Measurements from ENCODE around the gene ZNF561.
A peak's percentile ranks its signal among the peaks of the same experiment; 100 is the strongest.
"Not testable (repeated sequence)": the region's sequence is repeated elsewhere in the genome, so short reads cannot be mapped to it uniquely, and the experiment has no call there.

Gene ZNF561

DNA sequence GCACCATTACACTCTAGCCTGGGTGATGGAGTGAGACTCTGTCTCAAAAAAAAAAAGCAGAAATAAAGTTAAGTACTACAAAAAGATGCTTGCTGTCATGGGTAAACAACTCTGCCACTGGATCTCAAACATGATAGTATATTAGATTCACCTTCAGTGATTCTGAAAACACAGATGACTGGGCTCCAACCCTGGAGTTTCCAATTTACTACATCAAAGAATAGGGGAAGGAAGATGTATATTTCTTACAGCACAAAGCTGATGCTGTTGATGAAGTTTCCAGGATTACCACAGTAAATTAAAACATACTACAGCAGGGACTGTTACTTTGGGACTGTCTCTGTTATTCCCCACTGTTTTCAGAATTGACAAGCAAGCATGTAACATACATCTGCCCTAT lies 5.2 kb downstream of the ZNF561 start:
- TF ChIP-seq, protein P1, sequence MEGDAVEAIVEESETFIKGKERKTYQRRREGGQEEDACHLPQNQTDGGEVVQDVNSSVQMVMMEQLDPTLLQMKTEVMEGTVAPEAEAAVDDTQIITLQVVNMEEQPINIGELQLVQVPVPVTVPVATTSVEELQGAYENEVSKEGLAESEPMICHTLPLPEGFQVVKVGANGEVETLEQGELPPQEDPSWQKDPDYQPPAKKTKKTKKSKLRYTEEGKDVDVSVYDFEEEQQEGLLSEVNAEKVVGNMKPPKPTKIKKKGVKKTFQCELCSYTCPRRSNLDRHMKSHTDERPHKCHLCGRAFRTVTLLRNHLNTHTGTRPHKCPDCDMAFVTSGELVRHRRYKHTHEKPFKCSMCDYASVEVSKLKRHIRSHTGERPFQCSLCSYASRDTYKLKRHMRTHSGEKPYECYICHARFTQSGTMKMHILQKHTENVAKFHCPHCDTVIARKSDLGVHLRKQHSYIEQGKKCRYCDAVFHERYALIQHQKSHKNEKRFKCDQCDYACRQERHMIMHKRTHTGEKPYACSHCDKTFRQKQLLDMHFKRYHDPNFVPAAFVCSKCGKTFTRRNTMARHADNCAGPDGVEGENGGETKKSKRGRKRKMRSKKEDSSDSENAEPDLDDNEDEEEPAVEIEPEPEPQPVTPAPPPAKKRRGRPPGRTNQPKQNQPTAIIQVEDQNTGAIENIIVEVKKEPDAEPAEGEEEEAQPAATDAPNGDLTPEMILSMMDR (IDR thresholded peaks at IDR 0.05; ENCODE audit: control insufficient read depth, extremely low read depth, insufficient read depth) = no peak
- no peak overlapping the region for H3K4me3 ChIP-seq (ENCODE audit: low read depth, low read length)
- no peak for DNase-seq (ENCODE audit: low read depth)

DNA sequence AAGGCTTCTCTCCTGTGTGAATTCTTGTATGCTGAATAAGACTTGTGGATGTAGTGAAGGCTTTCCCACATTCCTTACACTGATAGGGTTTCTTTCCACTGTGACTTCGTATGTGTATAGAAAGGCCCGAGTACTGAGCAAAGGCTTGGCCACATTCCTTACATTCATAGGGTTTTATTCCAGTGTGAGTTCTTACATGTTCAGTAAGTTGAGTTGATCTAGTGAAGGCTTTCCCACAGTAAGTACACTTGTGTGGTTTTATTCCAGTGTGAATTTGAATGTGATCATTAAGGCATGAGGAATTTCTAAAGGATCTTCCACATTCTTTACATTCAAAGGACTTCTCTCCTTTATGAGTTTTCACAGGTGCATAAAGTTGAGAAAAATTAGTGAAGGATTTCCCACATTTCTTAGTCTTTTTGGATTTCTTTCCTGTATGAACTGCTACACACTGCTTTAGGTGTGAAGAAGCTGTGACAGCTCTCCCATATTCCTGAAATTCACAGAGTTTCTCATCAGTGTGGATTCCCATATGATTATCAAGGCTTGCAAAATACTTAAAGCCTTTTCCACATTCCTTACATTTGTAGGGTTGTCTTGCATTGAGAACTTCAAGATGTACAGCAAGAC lies 10.4 kb downstream of the ZNF561 start:
- H3K4me3 ChIP-seq (ENCODE audit: low read depth, low read length) = no peak overlapping the region
- TF ChIP-seq, protein P1 (IDR thresholded peaks at IDR 0.05; ENCODE audit: control insufficient read depth, extremely low read depth, insufficient read depth) = no peak
- DNase-seq (ENCODE audit: low read depth) = no peak

GRCh38 chr19:9608912-9609311 lies 12.1 kb downstream of the ZNF561 start:
- TF ChIP-seq, protein P1 (IDR thresholded peaks at IDR 0.05; ENCODE audit: control insufficient read depth, extremely low read depth, insufficient read depth) = no peak
- no peak for DNase-seq (ENCODE audit: low read depth)
- H3K4me3 ChIP-seq (ENCODE audit: low read depth, low read length) = no peak overlapping the region

DNA sequence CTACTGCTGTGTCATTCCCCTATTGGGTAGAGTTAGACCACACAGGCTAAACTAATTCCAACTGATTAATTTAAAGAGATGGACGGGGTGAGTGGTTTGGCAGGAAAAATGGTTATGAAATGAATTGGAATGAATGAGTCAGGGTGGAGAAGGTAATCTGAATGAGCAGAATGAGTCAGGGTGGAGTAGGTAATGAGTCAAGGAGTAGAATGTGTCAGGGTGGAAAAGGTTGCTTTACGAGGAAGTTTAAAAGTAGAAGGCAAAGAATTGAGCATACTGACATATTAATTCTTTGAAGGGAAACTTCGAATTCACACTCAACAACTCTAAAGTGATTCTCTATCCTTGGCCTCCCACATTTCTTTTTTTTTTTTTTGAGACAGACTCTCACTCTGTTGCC lies 24.0 kb downstream of the ZNF561 start:
- no peak for DNase-seq (ENCODE audit: low read depth)
- H3K4me3 ChIP-seq (ENCODE audit: low read depth, low read length) = no peak overlapping the region
- TF ChIP-seq, protein P1 (IDR thresholded peaks at IDR 0.05; ENCODE audit: control insufficient read depth, extremely low read depth, insufficient read depth) = no peak

DNA sequence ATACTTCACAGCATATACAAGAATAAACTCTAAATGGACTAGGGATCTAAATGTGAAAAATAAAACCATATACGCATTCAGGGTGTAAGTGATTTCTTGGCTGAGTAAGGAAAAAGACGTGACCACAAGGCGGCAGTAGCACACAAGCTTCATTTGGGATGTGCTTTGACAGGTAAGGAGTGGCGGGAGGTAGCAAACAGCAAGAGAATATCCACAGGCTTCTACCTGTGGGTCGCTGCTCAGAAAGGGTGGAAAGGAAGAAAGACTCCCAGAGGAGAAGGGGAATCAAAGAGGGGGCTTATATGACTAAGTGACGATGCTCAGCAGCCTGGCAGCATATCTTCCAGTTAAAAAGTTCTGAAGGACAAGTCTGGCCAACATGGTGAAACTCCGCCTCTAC lies 34.3 kb downstream of the ZNF561 start:
- DNase-seq (ENCODE audit: low read depth) = peak; percentile 60
- H3K4me3 ChIP-seq (ENCODE audit: low read depth, low read length) = no peak overlapping the region

DNA sequence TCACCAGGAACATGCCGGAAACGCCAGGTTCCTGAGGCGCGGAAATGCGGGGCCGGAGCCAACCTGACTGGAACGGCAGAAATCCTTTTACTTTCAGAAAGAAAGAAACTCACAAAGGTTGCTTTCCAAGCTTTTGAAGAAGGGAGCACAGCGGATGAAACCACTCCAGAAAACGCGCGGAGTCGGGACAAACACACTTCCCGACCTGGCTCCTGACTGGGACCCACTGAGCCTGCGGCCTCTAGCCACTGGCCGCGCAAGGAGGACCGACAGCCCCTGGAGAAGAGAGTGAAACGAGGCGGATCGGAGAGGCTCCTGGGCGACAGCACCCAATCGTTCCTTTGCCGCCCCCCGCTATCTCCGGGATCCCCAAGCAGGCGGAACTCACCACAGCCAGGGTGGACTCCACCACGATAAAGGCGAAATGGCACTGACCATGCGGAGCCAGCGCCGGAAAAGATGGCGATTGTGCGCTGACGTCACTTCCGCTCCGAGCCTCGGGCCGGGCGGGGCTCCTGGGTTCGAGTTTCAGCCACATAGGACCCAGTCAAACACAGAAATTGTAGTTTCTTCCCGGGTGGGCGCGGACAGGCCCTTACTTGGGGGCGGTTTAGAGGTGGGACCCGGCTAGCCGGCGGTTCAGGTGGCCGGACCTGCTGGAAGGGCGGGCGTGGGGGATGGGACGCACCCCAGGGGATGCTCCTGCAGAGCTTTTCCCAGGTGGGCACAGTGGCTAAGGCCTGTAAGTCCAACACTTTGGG lies 36.8 kb downstream of the ZNF561 start, which contains the start of gene ZNF121:
Gene ZNF121 (minus strand): TSS at position 432 of the 761 bp plus-strand sequence. CDS start 16,407 bp downstream, outside the sequence.
- DNase-seq (ENCODE audit: low read depth) = peak; percentile 38
- peak within 1 kb of the TSS; percentile 95 for H3K4me3 ChIP-seq (ENCODE audit: low read depth, low read length)
- TF ChIP-seq, protein P1 (IDR thresholded peaks at IDR 0.05; ENCODE audit: control insufficient read depth, extremely low read depth, insufficient read depth) = no peak

More for the DNA sequence above, 34.3 kb downstream of the ZNF561 start:
- TF ChIP-seq, protein P1 (IDR thresholded peaks at IDR 0.05; ENCODE audit: control insufficient read depth, extremely low read depth, insufficient read depth) = peak; percentile 85

GRCh38 chr19:9582081-9582725 lies 38.8 kb downstream of the ZNF561 start:
- DNase-seq (ENCODE audit: low read depth); H3K4me3 ChIP-seq (ENCODE audit: low read depth, low read length): not testable (repeated sequence)

Measured in LNCaP clone FGC (cell line).